ENCODE measurements around the gene ZFPM1. TPM values are rescaled to one million over a fixed set of nuclear protein-coding genes. Genes with fewer than 3 reads are reported as not detected.

Gene ZFPM1
- total RNA-seq, 6 donors from 2014 or later, result 1.0 to 8.4 (median 3.3) TPM

- no peak for TF ChIP-seq POLR2A (IDR thresholded peaks at IDR 0.05)
- no peak for TF ChIP-seq EP300 (IDR thresholded peaks at IDR 0.05)
- TF ChIP-seq CTCF (IDR thresholded peaks at IDR 0.05), result no peak
- TF ChIP-seq POLR2AphosphoS5 (IDR thresholded peaks at IDR 0.05), result no peak
- no peaks in the 10 kb centered on the region for H3K27me3 ChIP-seq
- peak overlapping the region in 1 of 4 donors; percentile 37 for H3K27ac ChIP-seq
- no peak overlapping the region for H3K4me3 ChIP-seq
- 92% methylated on average over 20 of the region's 20 CpGs for WGBS, 2 donors
- H3K9me3 ChIP-seq, result no peaks in the 10 kb centered on the region
- peaks cover 6 to 79% (median 42%) of the 10 kb centered on the region in 4 donors for H3K36me3 ChIP-seq
- DNase-seq (no peak), ATAC-seq (ENCODE audit: low FRiP score in 2 of 2) (no peak)
- H3K4me1 ChIP-seq, result peaks cover 1 to 36% (median 17%) of the 10 kb centered on the region in 4 donors
Observed at GRCh38 chr16:88577166-88577565, 124.1 kb downstream of the ZFPM1 start.

- no peaks in the 10 kb centered on the region for H3K27me3 ChIP-seq
- TF ChIP-seq CTCF (IDR thresholded peaks at IDR 0.05) (no peak), POLR2AphosphoS5 (IDR thresholded peaks at IDR 0.05) (no peak), POLR2A (IDR thresholded peaks at IDR 0.05) (no peak), EP300 (IDR thresholded peaks at IDR 0.05) (no peak)
- no peak overlapping the region for H3K27ac ChIP-seq
- ATAC-seq (ENCODE audit: low FRiP score in 2 of 2) (no peak), DNase-seq (no peak)
- H3K4me1 ChIP-seq, result peaks cover 0 to 29% (median 15%) of the 10 kb centered on the region in 4 donors
- peaks cover 6 to 82% (median 42%) of the 10 kb centered on the region in 4 donors for H3K36me3 ChIP-seq
- H3K4me3 ChIP-seq, result no peak overlapping the region
- WGBS, 2 donors, result 93% methylated on average over 24 to 26 of the region's 26 CpGs
- H3K9me3 ChIP-seq, result no peaks in the 10 kb centered on the region
Observed at GRCh38 chr16:88578446-88579313, 125.6 kb downstream of the ZFPM1 start.

- WGBS, 2 donors, result 87 to 88% methylated on average over 15 to 16 of the region's 16 CpGs
- Histone ChIP-seq H3K27me3 (no peaks in the 10 kb centered on the region), H3K27ac (no peak overlapping the region), H3K9me3 (no peaks in the 10 kb centered on the region), H3K4me3 (no peak overlapping the region), H3K36me3 (peaks cover 6 to 79% (median 44%) of the 10 kb centered on the region in 4 donors), H3K4me1 (peaks cover 0 to 29% (median 15%) of the 10 kb centered on the region in 4 donors)
- ATAC-seq (ENCODE audit: low FRiP score in 2 of 2) (no peak), DNase-seq (no peak)
- TF ChIP-seq POLR2AphosphoS5 (IDR thresholded peaks at IDR 0.05) (no peak), POLR2A (IDR thresholded peaks at IDR 0.05) (no peak), CTCF (IDR thresholded peaks at IDR 0.05) (no peak), EP300 (IDR thresholded peaks at IDR 0.05) (no peak)
Observed at GRCh38 chr16:88580371-88580770, 127.3 kb downstream of the ZFPM1 start.

- Histone ChIP-seq H3K36me3 (peaks cover 6 to 76% (median 47%) of the 10 kb centered on the region in 4 donors), H3K27me3 (no peaks in the 10 kb centered on the region), H3K9me3 (no peaks in the 10 kb centered on the region)
Observed at GRCh38 chr16:88581033-88581432, 128.0 kb downstream of the ZFPM1 start.

GRCh38 chr16:88582912-88583575, 130.0 kb downstream of the ZFPM1 start:
- 87 to 93% methylated on average over 14 of the region's 14 CpGs for WGBS, 2 donors
- H3K4me1 ChIP-seq, result peaks cover 0 to 19% (median 6%) of the 10 kb centered on the region in 4 donors
- ATAC-seq (ENCODE audit: low FRiP score in 2 of 2) (no peak), DNase-seq (no peak)
- no peaks in the 10 kb centered on the region for H3K9me3 ChIP-seq
- no peak overlapping the region for H3K27ac ChIP-seq
- peaks cover 13 to 75% (median 52%) of the 10 kb centered on the region in 4 donors for H3K36me3 ChIP-seq
- H3K27me3 ChIP-seq, result no peaks in the 10 kb centered on the region
- no peak overlapping the region for H3K4me3 ChIP-seq
- TF ChIP-seq POLR2A (IDR thresholded peaks at IDR 0.05), result no peak
- no peak for TF ChIP-seq CTCF (IDR thresholded peaks at IDR 0.05)
- no peak for TF ChIP-seq EP300 (IDR thresholded peaks at IDR 0.05)
- TF ChIP-seq POLR2AphosphoS5 (IDR thresholded peaks at IDR 0.05), result no peak

More at GRCh38 chr16:88581033-88581432, 128.0 kb downstream of the ZFPM1 start:
- WGBS, 2 donors, result 92 to 95% methylated on average over 4 of the region's 4 CpGs
- no peak overlapping the region for H3K27ac ChIP-seq
- TF ChIP-seq POLR2A (IDR thresholded peaks at IDR 0.05), result no peak
- peaks cover 0 to 29% (median 15%) of the 10 kb centered on the region in 4 donors for H3K4me1 ChIP-seq
- ATAC-seq (ENCODE audit: low FRiP score in 2 of 2) (no peak), DNase-seq (no peak)
- H3K4me3 ChIP-seq, result no peak overlapping the region
